HCT116 (cell line): ENCODE data around the gene NEURL2. TPM values are rescaled to one million over a fixed set of nuclear protein-coding genes. Genes with fewer than 3 reads are reported as not detected.
A peak's percentile ranks its signal among the peaks of the same experiment; 100 is the strongest.

Experiments
- ATAC-seq: fragments of 200-7000 bp; cut with Tn5 transposase; 2 replicates; pipeline ENCODE4 v1.9.1; 2020; ENCODE audit warnings: mild to moderate bottlenecking, moderate library complexity
- BruUV-seq: library from RNA; stranded (reverse); fragments of 400-500 nt; replicated peaks from 2 replicates; lab custom pipeline; 2021; lab: Mats Ljungman, UMichigan
- CTCF ChIA-PET: fragments of 300-600 bp; sonication (Branson Sonifier 250); formaldehyde crosslinking; loops from one replicate; lab custom pipeline; 2021; ENCODE audit warnings: antibody characterized with exemption; lab: Charles Lee
- POLR2A ChIA-PET: fragments of 300-600, 350-600 bp; sonication (Branson Sonifier 250); formaldehyde crosslinking; loops from one replicate; lab custom pipeline; 2021; ENCODE audit warnings: antibody characterized with exemption; lab: Charles Lee
- RAD21 ChIA-PET, 2 experiments: fragments of 300-600 bp; sonication (Branson Sonifier 250); formaldehyde crosslinking; loops; one replicate each; lab custom pipeline; 2023; ENCODE audit warnings: low total read pairs in 2 of 2; ENCODE audit not compliant: uncharacterized antibody in 2 of 2, unreplicated experiment in 2 of 2, low non-redundant PET in 1 of 2; lab: Charles Lee
- DNase-seq: peaks from one replicate; pipeline ENCODE4 v3.0.0-alpha.2; 2010; ENCODE audit warnings: low read depth, low spot score
- H2AFZ ChIP-seq: fragments of 200-600 bp; shearing (Covaris generic), sonication (generic); 2 replicates; pipeline ENCODE4 v1.6.1; 2017; ENCODE audit warnings: low read depth, mixed run types, mixed read lengths, antibody characterized with exemption, low read length; ENCODE audit not compliant: poor library complexity, severe bottlenecking
- H3K27ac ChIP-seq: 2 replicates; pipeline ENCODE4 v1.5.1; 2012; ENCODE audit warnings: low read depth, low read length
- H3K27me3 ChIP-seq: fragments of 200-600 bp; sonication (generic); 2 replicates; pipeline ENCODE4 v1.6.1; 2016; ENCODE audit warnings: mixed run types, low read length, mixed read lengths; ENCODE audit not compliant: insufficient read depth
- H3K36me3 ChIP-seq, 2 experiments: fragments of 200-500 bp in 1 of 2; fragments of 200-600 bp in 1 of 2; sonication (Bioruptor generic) in 1 of 2; sonication (generic) in 1 of 2; 2 replicates each; pipeline versions ENCODE4 v1.5.1 to v1.6.1; 2014 to 2016; ENCODE audit warnings: low read length in 2 of 2, inconsistent platforms in 1 of 2, mixed read lengths in 1 of 2, mixed run types in 1 of 2; ENCODE audit not compliant: insufficient read depth in 2 of 2, control insufficient read depth in 1 of 2
- H3K4me1 ChIP-seq, 2 experiments: fragments of 200-600 bp in 1 of 2; sonication (generic) in 1 of 2; 2 replicates each; pipeline versions ENCODE4 v1.5.1 to v1.6.1; 2012 to 2017; ENCODE audit warnings: low read length in 2 of 2, inconsistent platforms in 1 of 2, mild to moderate bottlenecking in 1 of 2, mixed read lengths in 1 of 2, mixed run types in 1 of 2, moderate library complexity in 1 of 2; ENCODE audit not compliant: insufficient read depth in 2 of 2, control insufficient read depth in 1 of 2
- H3K4me2 ChIP-seq: fragments of 200-600 bp; sonication (generic); 2 replicates; pipeline ENCODE4 v1.6.1; 2017; ENCODE audit warnings: mixed run types, low read length, mixed read lengths
- H3K4me3 ChIP-seq, 2 experiments: fragments of 200-600 bp in 1 of 2; sonication (generic) in 1 of 2; replicated peaks in 1 of 2; 2 replicates each; pipeline ENCODE4 v1.5.1; 2011 to 2016; ENCODE audit warnings: low read length in 2 of 2, control low read depth in 1 of 2, low read depth in 1 of 2, mild to moderate bottlenecking in 1 of 2, mixed read lengths in 1 of 2, mixed run types in 1 of 2
- H3K79me2 ChIP-seq: fragments of 200-600 bp; sonication (generic); 2 replicates; pipeline ENCODE4 v1.6.1; 2017; ENCODE audit warnings: mild to moderate bottlenecking, mixed run types, low read length, moderate library complexity, mixed read lengths; ENCODE audit not compliant: insufficient read depth
- H3K9ac ChIP-seq: fragments of 200-600 bp; sonication (generic); 2 replicates; pipeline ENCODE4 v1.6.1; 2016; ENCODE audit warnings: low read length, mixed read lengths
- H3K9me2 ChIP-seq: fragments of 200-600 bp; sonication (generic), shearing (Covaris generic); 2 replicates; pipeline ENCODE4 v1.6.1; 2017; ENCODE audit warnings: mixed run types, mild to moderate bottlenecking, moderate library complexity; ENCODE audit not compliant: insufficient read depth
- H3K9me3 ChIP-seq, 2 experiments: fragments of 200-500 bp in 1 of 2; fragments of 200-600 bp in 1 of 2; sonication (Bioruptor generic) in 1 of 2; sonication (generic) in 1 of 2; 2 replicates each; pipeline ENCODE4 v1.6.1; 2014 to 2017; ENCODE audit warnings: low read length in 2 of 2, mixed read lengths in 2 of 2, inconsistent platforms in 1 of 2, low read depth in 1 of 2, mild to moderate bottlenecking in 1 of 2, mixed run types in 1 of 2, moderate library complexity in 1 of 2; ENCODE audit not compliant: control insufficient read depth in 1 of 2, insufficient read depth in 1 of 2
- H4K20me1 ChIP-seq: fragments of 200-600 bp; sonication (generic), shearing (Covaris generic); 2 replicates; pipeline ENCODE4 v1.6.1; 2017; ENCODE audit warnings: mixed run types, mild to moderate bottlenecking, moderate library complexity; ENCODE audit not compliant: insufficient read depth
- CEBPB ChIP-seq: IDR thresholded peaks from 2 replicates; pipeline ENCODE4 v1.6.1; 2012; ENCODE audit warnings: low read depth
- EZH2 ChIP-seq: fragments of 200-600 bp; sonication (generic); IDR thresholded peaks from 2 replicates; pipeline ENCODE4 v1.6.1; 2017; ENCODE audit warnings: antibody characterized with exemption, mixed run types
- EZH2phosphoT487 ChIP-seq: fragments of 200-600 bp; IDR thresholded peaks from 2 replicates; pipeline ENCODE4 v1.6.1; 2018; ENCODE audit warnings: antibody characterized with exemption, borderline replicate concordance
- FOSL1 ChIP-seq: IDR thresholded peaks from 2 replicates; pipeline ENCODE4 v1.6.1; 2012; ENCODE audit warnings: low read depth
- TCF7L2 ChIP-seq: IDR thresholded peaks from 2 replicates; pipeline ENCODE4 v1.7.0; 2011; ENCODE audit warnings: borderline replicate concordance, inconsistent platforms; ENCODE audit not compliant: insufficient read depth, insufficient read length; ENCODE audit errors: extremely low read depth
- YY1 ChIP-seq: IDR thresholded peaks from 2 replicates; pipeline ENCODE4 v1.6.1; 2011; ENCODE audit warnings: low read length, low read depth, moderate library complexity, mild to moderate bottlenecking; ENCODE audit not compliant: insufficient replicate concordance; ENCODE audit errors: extremely low read depth
- intact Hi-C: fragments of 100-400 bp; cut with micrococcal nuclease; formaldehyde crosslinking; loops from 2 replicates; pipeline ENCODE4 v1.10.0; 2022
- total RNA-seq: library from RNA; stranded (reverse); gene quantifications from one replicate; pipeline ENCODE4 v1.2.1, GENCODE V29; 2021; ENCODE audit not compliant: unreplicated experiment

NEURL2 gene
- total RNA-seq, 1 experiment from 2014 or later = 0.96 TPM

DNA sequence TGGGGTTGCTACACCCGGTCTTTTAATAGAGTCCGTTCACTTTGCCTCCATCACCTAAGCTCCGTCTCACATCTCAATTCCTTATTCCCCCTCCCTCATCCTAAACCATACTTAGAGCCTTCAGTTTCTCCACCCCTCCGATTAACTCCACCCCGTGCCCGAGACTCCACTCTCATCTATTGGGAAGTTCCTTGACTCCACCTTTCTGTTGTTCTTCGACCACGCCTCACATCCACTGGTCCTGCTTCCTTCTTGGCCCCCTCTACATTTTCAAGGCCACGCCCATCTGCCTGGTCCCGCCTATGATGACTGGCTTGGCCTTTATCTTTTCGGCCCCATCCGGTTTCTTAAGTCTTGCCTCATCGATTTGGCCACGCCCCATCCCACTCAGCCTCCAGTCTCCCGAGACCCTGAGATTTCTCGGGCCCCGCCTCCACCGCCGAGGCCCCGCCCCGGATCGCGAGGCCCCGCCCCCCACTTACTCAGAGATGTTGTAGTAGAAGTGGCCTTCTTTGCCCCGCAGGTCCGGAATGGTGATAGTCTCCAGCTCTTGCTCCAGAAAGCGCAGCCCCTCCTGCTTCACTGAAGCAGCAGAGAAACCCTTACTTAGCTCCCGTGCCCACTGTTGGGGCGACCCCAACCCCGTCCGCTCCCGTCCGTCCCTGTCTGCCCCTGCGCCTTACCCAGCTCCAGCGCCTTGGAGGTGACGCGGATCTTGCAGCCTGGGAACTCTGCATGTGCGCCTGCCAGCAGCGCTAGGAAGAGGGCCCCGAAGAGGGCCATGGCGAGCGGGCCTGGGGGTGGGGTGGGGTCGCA is 19.9 kb upstream of the NEURL2 start:
- no TSS peak for BruUV-seq

DNA sequence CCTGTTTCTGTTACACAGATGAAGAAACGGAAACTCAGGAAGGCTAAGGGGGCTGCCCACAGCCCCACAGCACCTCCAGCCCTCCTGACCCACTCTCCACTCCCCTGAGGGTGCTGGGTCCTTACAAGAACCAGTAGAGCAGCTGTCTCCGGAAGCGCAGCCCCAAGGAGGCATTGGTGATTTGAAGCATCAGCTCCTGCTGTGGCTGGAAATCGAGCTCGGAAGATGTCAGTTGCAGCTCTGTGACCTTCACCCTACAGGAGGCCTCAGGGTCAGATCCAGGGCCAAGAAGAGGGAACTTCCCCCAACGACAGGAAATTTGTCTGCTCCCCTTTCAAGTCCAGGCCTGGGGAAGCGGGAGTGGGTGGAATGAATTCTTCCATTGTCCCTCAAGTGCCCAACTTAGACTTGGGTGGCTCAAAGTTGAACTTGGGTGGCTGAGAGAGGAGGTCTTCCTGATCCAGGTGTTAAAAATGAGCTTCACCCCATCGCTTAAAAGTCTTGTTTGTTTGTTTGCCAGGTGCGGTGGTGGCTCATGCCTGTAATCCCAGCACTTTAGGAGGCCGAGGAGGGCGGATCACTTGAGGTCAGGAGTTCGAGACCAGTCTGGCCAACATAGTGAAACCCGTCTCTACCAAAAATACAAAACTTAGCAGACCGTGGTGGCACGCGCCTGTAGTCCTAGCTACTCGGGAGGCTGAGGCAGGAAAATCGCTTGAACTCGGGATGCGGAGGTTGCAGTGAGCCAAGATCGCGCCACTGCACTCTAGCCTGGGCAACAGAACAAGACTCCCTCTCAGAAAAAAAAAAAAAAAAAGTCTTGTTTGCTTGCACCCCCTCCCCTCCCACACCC is 19.0 kb upstream of the NEURL2 start:
- Histone ChIP-seq H3K4me3 (0 out of 4 replicates have a peak overlapping the region, but pooled peaks of 1 of the 2 experiments have one; percentile 9), H3K4me2 (peak overlapping the region; percentile 47), H3K27me3 (no peaks in the 10 kb centered on the region), H3K9me2 (no peaks in the 10 kb centered on the region), H3K9me3 (no peaks in the 10 kb centered on the region), H4K20me1 (no peaks in the 10 kb centered on the region), H3K4me1 (peaks cover 5 to 27% of the 10 kb centered on the region in 2 experiments), H3K79me2 (no peaks in the 10 kb centered on the region), H3K27ac (no peak overlapping the region)
- ATAC-seq = no peak
- intact Hi-C loops = no loop called here
- CTCF ChIA-PET = interaction anchor here (0.5 kb wide), 1 partner anchor 10 kb away, joined by 3 read pairs; no protein-coding TSS in a partner anchor
- RAD21 ChIA-PET = no interaction called here
- POLR2A ChIA-PET = interaction anchor here (0.6 to 1.6 kb wide), 2 partner anchors 20 to 25 kb away, joined by 3 read pairs; no protein-coding TSS in a partner anchor
- TSS peak; percentile 81 for BruUV-seq
- TF ChIP-seq CEBPB = no peak
- TF ChIP-seq TCF7L2 = no peak
- no peak for TF ChIP-seq EZH2
- no peak for TF ChIP-seq YY1
- no peak for TF ChIP-seq EZH2phosphoT487
- TF ChIP-seq, all 23 proteins: peak for 0
- H3K9ac ChIP-seq = no peak overlapping the region
- no peak for DNase-seq
- peak overlapping the region; percentile 84 for H2AFZ ChIP-seq
- no peaks in the 10 kb centered on the region for H3K36me3 ChIP-seq

More for the DNA sequence above, 19.9 kb upstream of the NEURL2 start:
- peak; percentile 96 for DNase-seq
- Histone ChIP-seq H3K27me3 (no peaks in the 10 kb centered on the region), H2AFZ (peak overlapping the region; percentile 84), H3K36me3 (no peaks in the 10 kb centered on the region), H3K9me2 (no peaks in the 10 kb centered on the region), H3K9ac (no peak overlapping the region), H3K9me3 (no peaks in the 10 kb centered on the region), H3K79me2 (no peaks in the 10 kb centered on the region), H4K20me1 (no peaks in the 10 kb centered on the region), H3K4me1 (peaks cover 1 to 19% of the 10 kb centered on the region in 2 experiments), H3K4me2 (peak overlapping the region; percentile 47), H3K27ac (no peak overlapping the region)
- RAD21 ChIA-PET = no interaction called here
- POLR2A ChIA-PET = interaction anchor here (1.6 kb wide), 1 partner anchor 24 kb away, joined by 3 read pairs; no protein-coding TSS in a partner anchor
- intact Hi-C loops = no loop called here
- ATAC-seq = peak; percentile 94
- peak; percentile 83 for TF ChIP-seq TCF7L2
- TF ChIP-seq FOSL1 = no peak
- TF ChIP-seq, all 23 proteins: peak for 1
- CTCF ChIA-PET = no interaction called here
- H3K4me3 ChIP-seq = 0 out of 4 replicates have a peak overlapping the region, but pooled peaks of 1 of the 2 experiments have one; percentile 9
